GM23248 (cell line): ENCODE results near the gene SMARCB1. TPM values are rescaled to one million over a fixed set of nuclear protein-coding genes. Genes with fewer than 3 reads are reported as not detected.

Experiments used
- DNase-seq: peaks from one replicate; pipeline ENCODE4 v3.0.0-alpha.2; 2015
- H2AFZ ChIP-seq: fragments of 200-600 bp; sonication (generic); 2 replicates; pipeline ENCODE4 v1.6.1; 2016; ENCODE audit warnings: antibody characterized with exemption
- H3F3A ChIP-seq: fragments of 200-600 bp; sonication (generic); 2 replicates; pipeline ENCODE4 v1.6.1; 2016; ENCODE audit warnings: mild to moderate bottlenecking, antibody characterized with exemption, mixed run types; ENCODE audit not compliant: insufficient read depth
- H3K27ac ChIP-seq: fragments of 200-600 bp; sonication (generic); 2 replicates; pipeline ENCODE4 v1.5.1; 2016; ENCODE audit warnings: mild to moderate bottlenecking
- H3K27me3 ChIP-seq: fragments of 200-600 bp; sonication (generic); replicated peaks from 2 replicates; pipeline ENCODE4 v1.6.1; 2016; ENCODE audit warnings: mild to moderate bottlenecking; ENCODE audit not compliant: insufficient read depth
- H3K36me3 ChIP-seq: fragments of 200-600 bp; sonication (generic); 2 replicates; pipeline ENCODE4 v1.6.1; 2016; ENCODE audit warnings: low read depth, mild to moderate bottlenecking
- H3K4me1 ChIP-seq: fragments of 200-600 bp; sonication (generic); 2 replicates; pipeline ENCODE4 v1.6.1; 2016; ENCODE audit warnings: mild to moderate bottlenecking; ENCODE audit not compliant: insufficient read depth
- H3K4me2 ChIP-seq: fragments of 200-600 bp; sonication (generic); one replicate; pipeline ENCODE4 v1.6.1; 2016; ENCODE audit warnings: mild to moderate bottlenecking; ENCODE audit not compliant: unreplicated experiment
- H3K4me3 ChIP-seq: fragments of 200-600 bp; sonication (generic); 2 replicates; pipeline ENCODE4 v1.5.1; 2016; ENCODE audit warnings: mild to moderate bottlenecking
- H3K79me2 ChIP-seq: fragments of 200-600 bp; sonication (generic); 2 replicates; pipeline ENCODE4 v1.6.1; 2016; ENCODE audit warnings: mild to moderate bottlenecking; ENCODE audit not compliant: insufficient read depth
- H3K9ac ChIP-seq: fragments of 200-600 bp; sonication (generic); 2 replicates; pipeline ENCODE4 v1.6.1; 2016; ENCODE audit warnings: mild to moderate bottlenecking
- H3K9me2 ChIP-seq: fragments of 200-600 bp; sonication (generic); 2 replicates; pipeline ENCODE4 v1.6.1; 2016; ENCODE audit warnings: mixed run types, mild to moderate bottlenecking, moderate library complexity; ENCODE audit not compliant: insufficient read depth
- H3K9me3 ChIP-seq: fragments of 200-600 bp; sonication (generic); one replicate; pipeline ENCODE4 v1.6.1; 2017; ENCODE audit warnings: low read depth
- H4K20me1 ChIP-seq: fragments of 200-600 bp; sonication (generic); 2 replicates; pipeline ENCODE4 v1.6.0; 2016; ENCODE audit not compliant: insufficient read depth
- EZH2 ChIP-seq: fragments of 200-600 bp; sonication (generic); IDR thresholded peaks from 2 replicates; pipeline ENCODE4 v1.6.1; 2018; ENCODE audit warnings: antibody characterized with exemption, mild to moderate bottlenecking; ENCODE audit not compliant: insufficient read depth, poor library complexity, severe bottlenecking
- EZH2phosphoT487 ChIP-seq: fragments of 200-600 bp; sonication (generic); IDR thresholded peaks from 2 replicates; pipeline ENCODE4 v1.6.1; 2018; ENCODE audit warnings: antibody characterized with exemption, moderate library complexity, mild to moderate bottlenecking, low read depth; ENCODE audit not compliant: insufficient read depth
- WGBS, 2 experiments: methylation state at CpG; one replicate each; pipeline ENCODE4 v1.1.6; 2015 to 2017; ENCODE audit warnings: low lambda C conversion rate in 2 of 2, low coverage in 1 of 2; ENCODE audit errors: missing lambda C conversion rate in 2 of 2; 5-methylcytosine and 5-hydroxymethylcytosine counted together
- in situ Hi-C: fragments of 300-500 bp; cut with MboI; formaldehyde crosslinking; loops from 2 replicates; pipeline ENCODE4 v1.15.0; 2020
- polyA plus RNA-seq: library from polyadenylated mRNA; unstranded; fragments of >200 nt; fragmentation: Nextera tagmentation; extraction: Ambion mirVana; gene quantifications from 2 replicates; pipeline ENCODE4 v1.2.1, GENCODE V29; 2016
- total RNA-seq: library from RNA; depleted of rRNA; stranded (reverse); fragments of >200 nt; shearing (Covaris generic); gene quantifications from 2 replicates; pipeline ENCODE4 v1.2.3, GENCODE V29; 2014

The SMARCB1 gene
- total and polyA plus RNA-seq, 2 experiments from 2014 or later, result 63.9 to 85.2 TPM

DNA sequence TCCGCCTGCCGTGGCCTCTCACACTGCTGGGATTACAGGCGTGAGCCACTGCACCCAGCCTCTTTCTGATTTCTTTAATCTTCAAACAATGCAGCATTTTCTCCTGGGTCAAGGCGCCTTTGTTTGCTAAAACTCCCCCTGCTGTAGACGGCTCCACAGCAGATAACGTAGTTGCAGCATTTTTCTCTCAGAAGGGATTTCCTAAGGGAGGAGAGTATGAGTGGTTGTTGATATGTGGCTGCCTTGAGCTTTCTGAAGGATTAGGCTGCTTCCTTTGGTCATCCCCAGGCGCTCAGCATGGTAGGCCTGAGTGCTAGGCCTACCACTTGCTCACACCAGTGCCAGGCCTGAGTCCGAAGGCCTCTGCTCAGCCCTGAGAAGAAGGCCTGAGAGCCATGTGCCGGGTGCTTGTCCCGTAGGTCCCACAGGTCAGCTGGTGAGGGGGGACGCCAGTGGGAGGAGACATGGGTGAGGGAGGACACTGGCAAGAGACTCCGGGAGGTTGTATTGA lies 18.1 kb downstream of the SMARCB1 start:
- H3K4me3 ChIP-seq, result no peak overlapping the region
- H3K9me3 ChIP-seq, result no peaks in the 10 kb centered on the region
- no peaks in the 10 kb centered on the region for H4K20me1 ChIP-seq
- in situ Hi-C loops, result no loop called here
- 87% methylated on average over 12 of the region's 12 CpGs for WGBS, 2 experiments
- H3K36me3 ChIP-seq, result peaks cover 18% of the 10 kb centered on the region; the same call in 1 of the 2 replicates
- H3K27me3 ChIP-seq, result no peaks in the 10 kb centered on the region
- no peaks in the 10 kb centered on the region for H3K79me2 ChIP-seq
- no peak for TF ChIP-seq EZH2
- no peak for TF ChIP-seq EZH2phosphoT487
- no peak overlapping the region for H3K9ac ChIP-seq
- no peaks in the 10 kb centered on the region for H3K9me2 ChIP-seq
- H3K27ac ChIP-seq, result no peak overlapping the region
- H3K4me1 ChIP-seq, result no peaks in the 10 kb centered on the region
- no peak for DNase-seq
- no peak overlapping the region for H3K4me2 ChIP-seq
- H3F3A ChIP-seq, result no peaks in the 10 kb centered on the region
- no peak overlapping the region for H2AFZ ChIP-seq

- Histone ChIP-seq H4K20me1 (no peaks in the 10 kb centered on the region), H3K4me3 (no peak overlapping the region), H3F3A (no peaks in the 10 kb centered on the region), H3K4me1 (no peaks in the 10 kb centered on the region), H3K36me3 (peaks cover 18% of the 10 kb centered on the region), H3K9ac (no peak overlapping the region), H3K9me3 (no peaks in the 10 kb centered on the region), H3K27me3 (no peaks in the 10 kb centered on the region), H2AFZ (no peak overlapping the region), H3K9me2 (no peaks in the 10 kb centered on the region), H3K4me2 (no peak overlapping the region), H3K79me2 (no peaks in the 10 kb centered on the region), H3K27ac (no peak overlapping the region)
- in situ Hi-C loops, result no loop called here
- WGBS, 2 experiments, result 83 to 85% methylated on average over 1 of the region's 1 CpG
- no peak for DNase-seq
- no peak for TF ChIP-seq EZH2
Measured at GRCh38 chr22:23806837-23807236, 20.1 kb downstream of the SMARCB1 start.

DNA sequence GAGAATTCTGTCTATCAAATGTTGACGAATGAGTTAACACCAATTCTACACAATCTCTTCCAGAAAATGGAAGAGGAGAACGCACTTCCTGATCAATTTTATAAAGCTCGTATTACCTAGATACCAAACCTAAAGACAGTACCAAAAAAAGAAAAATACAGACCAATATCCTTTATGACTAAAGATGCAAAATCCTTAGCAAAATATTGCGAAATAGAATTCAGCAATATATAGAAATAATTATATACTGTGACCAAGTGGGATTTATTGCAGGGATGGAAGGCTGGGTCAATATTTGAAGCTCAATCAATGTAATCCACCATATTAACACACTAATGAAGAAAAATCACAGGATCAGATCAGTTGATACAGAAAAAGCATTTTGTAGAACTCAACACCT lies 25.6 kb downstream of the SMARCB1 start:
- H3K9ac ChIP-seq, result no peak overlapping the region
- WGBS, 2 experiments, result 98 to 99% methylated on average over 4 of the region's 4 CpGs
- no peaks in the 10 kb centered on the region for H4K20me1 ChIP-seq
- no peak overlapping the region for H3K4me2 ChIP-seq
- H3K9me3 ChIP-seq, result no peaks in the 10 kb centered on the region
- H3K27ac ChIP-seq, result no peak overlapping the region
- no peaks in the 10 kb centered on the region for H3K79me2 ChIP-seq
- no peaks in the 10 kb centered on the region for H3K9me2 ChIP-seq
- no peaks in the 10 kb centered on the region for H3F3A ChIP-seq
- in situ Hi-C loops, result no loop called here
- TF ChIP-seq EZH2 (no peak), EZH2phosphoT487 (no peak)
- peaks cover 16% of the 10 kb centered on the region for H3K36me3 ChIP-seq
- no peak for DNase-seq
- H3K27me3 ChIP-seq, result no peaks in the 10 kb centered on the region
- H3K4me3 ChIP-seq, result no peak overlapping the region
- H3K4me1 ChIP-seq, result peaks cover 6% of the 10 kb centered on the region; the same call in 1 of the 2 replicates
- H2AFZ ChIP-seq, result no peak overlapping the region

DNA sequence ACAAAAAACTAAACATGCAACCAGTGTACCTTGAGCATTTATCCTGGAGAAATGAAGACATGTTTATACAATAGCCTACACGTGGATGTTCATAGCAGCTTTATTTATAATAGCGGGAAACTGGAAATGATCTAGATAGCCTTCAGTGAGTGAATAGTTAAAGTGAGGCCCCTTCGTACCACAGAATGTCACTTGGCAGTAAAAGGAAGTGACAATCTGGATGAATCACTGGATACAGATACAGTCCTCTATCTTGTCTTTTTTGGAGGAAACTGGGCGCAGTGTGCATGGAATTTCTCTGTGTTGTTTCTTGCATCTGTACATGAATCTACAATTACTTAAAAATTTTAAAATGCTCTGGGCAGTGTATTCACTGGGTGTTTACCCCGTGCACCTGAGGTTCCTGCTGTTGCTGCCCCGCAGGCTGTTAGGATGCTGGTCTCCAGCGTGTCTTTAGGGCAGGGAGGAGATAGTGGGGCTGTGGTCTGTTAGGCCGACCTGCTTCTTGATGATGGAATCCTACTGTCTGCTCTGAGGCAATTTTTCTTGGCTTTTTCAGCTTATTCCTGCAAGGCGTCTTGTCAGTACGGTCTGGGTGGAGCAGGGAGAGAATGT lies 28.9 kb downstream of the SMARCB1 start:
- H4K20me1 ChIP-seq, result no peaks in the 10 kb centered on the region
- no peak for DNase-seq
- H3K4me3 ChIP-seq, result no peak overlapping the region
- no peak overlapping the region for H3K4me2 ChIP-seq
- H3F3A ChIP-seq, result no peaks in the 10 kb centered on the region
- no peak overlapping the region for H3K27ac ChIP-seq
- no peaks in the 10 kb centered on the region for H3K79me2 ChIP-seq
- no peak overlapping the region for H3K9ac ChIP-seq
- H3K9me3 ChIP-seq, result no peaks in the 10 kb centered on the region
- in situ Hi-C loops, result no loop called here
- H3K36me3 ChIP-seq, result peaks cover 20% of the 10 kb centered on the region
- 57 to 61% methylated on average over 10 of the region's 10 CpGs for WGBS, 2 experiments
- H3K9me2 ChIP-seq, result no peaks in the 10 kb centered on the region
- TF ChIP-seq EZH2 (no peak), EZH2phosphoT487 (no peak)
- peaks cover 6% of the 10 kb centered on the region; the same call in 1 of the 2 replicates for H3K4me1 ChIP-seq
- H2AFZ ChIP-seq, result no peak overlapping the region
- no peaks in the 10 kb centered on the region for H3K27me3 ChIP-seq
